BLaER1 treated with 17β-estradiol and CSF1 and Interleukin-3, amounts not matched to agents 10 nM and 100 nM (cell line): ENCODE measurements around the gene STMND1.

Source experiments
- H3K27ac ChIP-seq, 11 experiments: shearing (Covaris generic); formaldehyde crosslinking; 2 replicates each; pipeline ENCODE4 v1.8.1; 2022
- H3K27me3 ChIP-seq, 11 experiments: shearing (Covaris generic); formaldehyde crosslinking; 2 replicates each; pipeline ENCODE4 v1.8.1; 2022
- H3K36me3 ChIP-seq, 11 experiments: shearing (Covaris generic); formaldehyde crosslinking; 2 replicates each; pipeline ENCODE4 v1.8.1; 2022
- H3K4me1 ChIP-seq, 10 experiments: shearing (Covaris generic); formaldehyde crosslinking; 2 replicates each; pipeline ENCODE4 v1.8.1; 2022
- H3K4me2 ChIP-seq, 11 experiments: shearing (Covaris generic); formaldehyde crosslinking; 2 replicates each; pipeline ENCODE4 v1.8.1; 2022
- H3K4me3 ChIP-seq, 10 experiments: shearing (Covaris generic); formaldehyde crosslinking; 2 replicates each; pipeline ENCODE4 v1.8.1; 2022
- H3K9ac ChIP-seq, 11 experiments: shearing (Covaris generic); formaldehyde crosslinking; 2 replicates each; pipeline ENCODE4 v1.8.1; 2022
- H3K9me3 ChIP-seq, 11 experiments: shearing (Covaris generic); formaldehyde crosslinking; replicated peaks in 1 of 11; 2 replicates each; pipeline ENCODE4 v1.8.1; 2022
- H4K20me1 ChIP-seq, 11 experiments: shearing (Covaris generic); formaldehyde crosslinking; 2 replicates each; pipeline ENCODE4 v1.8.1; 2022
- Cebpa-rat ChIP-seq, 11 experiments: shearing (Covaris generic); IDR thresholded peaks; 2 replicates each; pipeline ENCODE4 v1.8.1; 2022

The STMND1 gene

DNA sequence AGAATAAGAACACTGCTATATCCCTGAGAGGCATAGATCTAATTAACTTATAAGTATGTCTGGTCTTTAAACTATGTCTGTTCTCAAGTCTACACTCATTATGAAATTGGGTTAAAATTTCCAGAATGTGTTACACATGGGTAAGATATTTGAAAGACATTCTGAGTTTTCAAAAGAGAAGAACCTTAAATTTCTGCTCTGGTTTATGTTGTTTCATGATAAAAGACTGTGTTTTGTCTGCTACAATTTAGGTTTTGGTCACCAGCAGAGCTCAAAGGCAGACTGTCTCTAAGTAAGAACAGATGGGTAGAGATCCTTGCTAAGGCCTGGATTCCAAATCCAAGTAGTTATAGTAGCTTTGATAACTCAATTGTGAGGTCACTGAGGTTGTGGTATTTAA, 6.0 kb downstream of the STMND1 start:
- no peaks in the 10 kb centered on the region; a peak in 1 of 22 replicates for H3K9me3 ChIP-seq
- no peaks in the 10 kb centered on the region for H3K4me1 ChIP-seq
- H3K27me3 ChIP-seq, result no peaks in the 10 kb centered on the region
- H3K4me3 ChIP-seq, result no peak overlapping the region
- H3K27ac ChIP-seq, result no peak overlapping the region
- no peak overlapping the region for H3K9ac ChIP-seq
- no peak overlapping the region for H3K4me2 ChIP-seq
- no peaks in the 10 kb centered on the region for H4K20me1 ChIP-seq
- TF ChIP-seq Cebpa-rat (IDR thresholded peaks at IDR 0.05), result no peak
- H3K36me3 ChIP-seq, result no peaks in the 10 kb centered on the region

DNA sequence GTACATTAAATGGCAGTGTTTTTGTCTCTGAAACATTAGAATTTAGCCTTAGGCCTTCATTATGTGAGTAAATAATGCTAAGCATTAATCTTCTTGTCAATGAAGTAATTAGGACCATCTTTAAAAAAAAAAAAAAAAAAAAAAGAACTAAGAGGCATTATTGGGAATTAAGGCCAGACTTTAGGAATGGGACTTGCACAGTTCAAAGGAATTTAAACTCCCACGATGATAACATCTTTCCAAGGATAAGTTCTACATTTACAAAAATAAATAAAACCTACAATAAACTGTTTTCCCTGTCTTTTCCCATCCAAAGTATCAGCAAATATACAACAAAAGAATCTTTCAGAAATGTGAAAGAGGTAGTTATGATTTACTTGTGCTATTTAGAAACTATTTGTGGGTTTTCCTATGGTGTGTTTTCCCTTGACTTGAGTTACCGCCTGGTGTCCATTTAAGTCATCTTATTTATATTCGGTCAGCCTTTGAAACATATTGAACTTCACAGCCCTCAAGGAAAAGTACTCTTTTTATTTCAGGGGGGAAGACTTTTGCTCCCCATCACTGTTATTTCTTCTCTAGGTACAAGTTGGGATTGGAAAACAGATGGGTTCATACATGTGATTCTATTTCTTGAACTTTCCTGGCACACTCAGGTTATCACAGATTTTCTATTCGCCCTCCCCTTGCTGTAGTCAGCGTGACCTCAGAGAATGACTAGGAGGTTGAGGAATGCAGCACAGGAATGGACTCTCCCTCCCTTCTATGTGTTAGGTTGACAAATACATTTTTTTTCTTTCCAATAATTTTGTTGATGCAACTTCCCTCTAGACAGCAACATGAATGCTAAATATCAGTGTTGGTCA, 13.6 kb downstream of the STMND1 start:
- no peak overlapping the region for H3K4me2 ChIP-seq
- H3K4me3 ChIP-seq, result no peak overlapping the region

DNA sequence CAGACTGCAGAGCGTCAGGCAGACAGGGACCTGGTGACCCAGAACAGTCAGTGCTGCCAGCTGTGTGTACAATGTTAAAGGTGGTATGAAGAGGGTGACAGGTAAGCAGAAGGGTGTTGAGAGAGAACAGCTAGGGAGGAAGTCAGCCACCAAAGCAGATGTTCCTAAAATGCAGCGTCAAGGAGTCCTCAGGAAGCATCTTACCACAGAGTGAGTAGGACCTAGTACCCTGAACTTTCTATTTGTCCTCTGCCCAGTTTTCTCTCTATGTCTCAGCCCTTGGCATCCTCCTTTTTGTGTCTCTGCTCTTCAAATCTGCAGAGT, 14.2 kb downstream of the STMND1 start:
- TF ChIP-seq Cebpa-rat (IDR thresholded peaks at IDR 0.05), result no peak
- Histone ChIP-seq H3K9ac (no peak overlapping the region), H4K20me1 (no peaks in the 10 kb centered on the region), H3K27me3 (no peaks in the 10 kb centered on the region), H3K4me2 (peak overlapping the region in 1 of 11 experiments; percentile 18; a peak in 1 of 22 replicates), H3K27ac (no peak overlapping the region), H3K4me1 (0 out of 20 replicates have a peak, but pooled peaks cover 0 to 5% (median 0%) of the 10 kb centered on the region in 10 experiments), H3K4me3 (no peak overlapping the region), H3K9me3 (no peaks in the 10 kb centered on the region; a peak in 2 of 22 replicates), H3K36me3 (no peaks in the 10 kb centered on the region)

More for the DNA sequence above, 13.6 kb downstream of the STMND1 start:
- H3K4me1 ChIP-seq, result 0 out of 20 replicates have a peak, but pooled peaks cover 0 to 5% (median 0%) of the 10 kb centered on the region in 10 experiments
- no peaks in the 10 kb centered on the region; a peak in 1 of 22 replicates for H3K9me3 ChIP-seq
- no peak overlapping the region for H3K27ac ChIP-seq
- H3K27me3 ChIP-seq, result no peaks in the 10 kb centered on the region
- H4K20me1 ChIP-seq, result no peaks in the 10 kb centered on the region
- H3K9ac ChIP-seq, result no peak overlapping the region
- TF ChIP-seq Cebpa-rat (IDR thresholded peaks at IDR 0.05), result no peak
- H3K36me3 ChIP-seq, result no peaks in the 10 kb centered on the region

DNA sequence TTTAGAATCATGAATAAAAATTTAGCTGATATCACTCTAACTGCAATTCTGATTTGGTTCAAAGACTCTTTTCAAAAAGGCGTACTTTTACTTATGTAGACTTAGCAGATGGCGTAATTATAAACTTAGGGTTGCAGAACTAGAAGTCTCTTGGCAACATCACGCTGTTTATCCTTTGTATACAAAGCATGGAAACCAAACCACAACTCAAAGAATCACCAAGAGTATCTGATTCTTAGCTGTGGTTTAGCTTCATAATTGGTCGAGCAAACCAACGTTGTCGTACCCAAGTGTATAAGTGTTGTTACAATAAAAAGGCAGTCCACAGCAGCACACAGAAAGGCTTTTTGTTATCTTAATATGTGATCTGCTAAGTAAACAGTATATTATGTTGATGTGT, 18.2 kb downstream of the STMND1 start:
- H3K27me3 ChIP-seq, result no peaks in the 10 kb centered on the region
- H3K9ac ChIP-seq, result no peak overlapping the region
- H3K4me1 ChIP-seq, result 0 out of 20 replicates have a peak, but pooled peaks cover 0 to 5% (median 0%) of the 10 kb centered on the region in 10 experiments
- H3K36me3 ChIP-seq, result no peaks in the 10 kb centered on the region
- H3K4me2 ChIP-seq, result no peak overlapping the region
- H3K9me3 ChIP-seq, result no peaks in the 10 kb centered on the region; a peak in 1 of 22 replicates
- H3K4me3 ChIP-seq, result no peak overlapping the region
- no peak overlapping the region for H3K27ac ChIP-seq
- H4K20me1 ChIP-seq, result no peaks in the 10 kb centered on the region
- no peak for TF ChIP-seq Cebpa-rat (IDR thresholded peaks at IDR 0.05)

DNA sequence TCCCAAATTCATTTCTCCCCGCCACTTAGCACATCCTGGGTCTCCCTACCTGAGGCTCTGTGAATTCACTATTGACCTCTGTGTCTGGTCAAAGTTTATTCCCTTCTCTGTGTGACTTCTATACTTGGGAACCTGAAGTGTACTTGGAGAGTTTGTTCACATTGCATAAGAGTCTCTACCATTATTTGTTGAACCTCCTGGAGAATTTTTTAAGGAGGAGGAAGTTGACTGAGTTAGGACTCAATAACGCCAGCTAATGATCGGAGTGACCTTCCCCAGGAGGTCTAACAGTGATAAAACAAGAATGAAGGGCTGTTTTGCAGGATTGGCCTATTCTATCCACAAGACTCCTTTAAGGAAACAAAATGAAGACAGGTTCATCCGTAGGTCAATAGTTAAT, 23.6 kb downstream of the STMND1 start:
- Histone ChIP-seq H3K27me3 (no peaks in the 10 kb centered on the region), H3K4me2 (no peak overlapping the region), H4K20me1 (no peaks in the 10 kb centered on the region), H3K4me3 (no peak overlapping the region), H3K9ac (no peak overlapping the region), H3K9me3 (no peaks in the 10 kb centered on the region; a peak in 1 of 22 replicates), H3K27ac (no peak overlapping the region), H3K4me1 (no peaks in the 10 kb centered on the region), H3K36me3 (no peaks in the 10 kb centered on the region)
- no peak for TF ChIP-seq Cebpa-rat (IDR thresholded peaks at IDR 0.05)

DNA sequence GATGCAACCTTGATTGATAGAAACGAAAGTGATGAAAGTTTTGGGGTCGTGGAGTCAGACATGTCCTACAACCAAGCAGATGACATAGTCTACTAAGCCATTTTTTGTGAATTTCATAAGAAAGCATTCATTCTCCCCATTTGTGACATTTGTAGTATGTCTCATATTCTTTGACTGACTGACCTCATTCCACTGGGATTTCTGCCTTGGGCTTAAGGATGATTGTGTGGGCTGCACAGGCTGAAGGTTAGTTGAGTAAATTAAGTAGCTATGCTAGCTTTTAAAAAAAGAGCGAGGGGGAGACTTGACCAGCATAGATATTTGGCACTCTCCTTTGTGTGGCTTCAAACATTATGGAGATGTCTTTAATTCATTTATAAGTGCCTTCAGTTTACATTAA, 28.9 kb downstream of the STMND1 start:
- TF ChIP-seq Cebpa-rat (IDR thresholded peaks at IDR 0.05), result no peak

DNA sequence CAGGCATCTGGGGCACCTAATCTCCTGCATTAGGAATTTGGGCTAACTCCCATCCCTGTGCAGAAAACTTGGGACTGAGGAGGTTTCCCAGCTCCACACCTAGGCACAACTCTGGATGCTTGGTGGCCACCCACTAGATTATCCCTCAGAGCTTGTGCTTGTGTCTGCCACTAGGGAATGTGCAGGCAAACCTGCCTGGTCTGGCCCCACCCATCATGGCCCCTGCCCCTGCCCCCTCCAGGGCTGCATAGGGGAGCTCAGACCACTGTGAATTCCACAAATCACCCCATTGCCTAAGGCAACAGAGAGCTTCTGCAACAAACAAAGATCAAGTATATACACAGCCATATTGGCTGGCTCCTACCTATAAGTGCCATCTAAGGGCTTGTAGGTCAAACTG, 31.1 kb downstream of the STMND1 start:
- Histone ChIP-seq H3K27me3 (no peaks in the 10 kb centered on the region), H4K20me1 (no peaks in the 10 kb centered on the region), H3K9me3 (peaks cover 16 to 35% (median 24%) of the 10 kb centered on the region in 11 experiments), H3K27ac (no peak overlapping the region), H3K36me3 (no peaks in the 10 kb centered on the region), H3K4me1 (no peaks in the 10 kb centered on the region), H3K9ac (no peak overlapping the region), H3K4me3 (no peak overlapping the region), H3K4me2 (no peak overlapping the region)
- no peak for TF ChIP-seq Cebpa-rat (IDR thresholded peaks at IDR 0.05)

More for the DNA sequence above, 28.9 kb downstream of the STMND1 start:
- peaks cover 9 to 19% (median 15%) of the 10 kb centered on the region in 11 experiments; a peak in 17 of 22 replicates for H3K9me3 ChIP-seq
- no peaks in the 10 kb centered on the region for H3K27me3 ChIP-seq
- H3K4me3 ChIP-seq, result no peak overlapping the region
- no peak overlapping the region for H3K9ac ChIP-seq
- no peak overlapping the region for H3K4me2 ChIP-seq
- H3K4me1 ChIP-seq, result no peaks in the 10 kb centered on the region
- H4K20me1 ChIP-seq, result no peaks in the 10 kb centered on the region
- H3K27ac ChIP-seq, result no peak overlapping the region
- H3K36me3 ChIP-seq, result no peaks in the 10 kb centered on the region

DNA sequence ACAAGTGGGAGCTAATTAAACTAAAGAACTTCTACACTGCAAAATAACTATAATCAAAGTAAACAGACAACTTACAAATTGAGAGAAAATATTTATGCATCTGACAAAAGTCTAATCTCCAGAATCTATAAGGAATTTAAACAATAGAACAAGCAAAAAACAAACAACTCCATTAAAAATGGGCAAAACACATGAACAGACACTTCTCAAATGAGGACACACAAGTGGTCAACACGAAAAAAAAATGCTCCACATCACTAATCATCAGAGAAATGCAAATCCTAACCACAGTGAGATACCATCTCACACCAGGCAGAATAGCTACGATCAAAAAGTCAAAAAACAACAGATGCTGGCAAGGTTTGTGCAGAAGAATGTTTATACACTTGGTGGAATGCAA, 36.2 kb downstream of the STMND1 start:
- TF ChIP-seq Cebpa-rat (IDR thresholded peaks at IDR 0.05), result no peak
- Histone ChIP-seq H3K4me2 (no peak overlapping the region), H3K9ac (no peak overlapping the region), H3K36me3 (no peaks in the 10 kb centered on the region), H3K4me1 (no peaks in the 10 kb centered on the region), H3K9me3 (peaks cover 24 to 50% (median 33%) of the 10 kb centered on the region in 11 experiments), H3K4me3 (no peak overlapping the region), H4K20me1 (no peaks in the 10 kb centered on the region), H3K27me3 (no peaks in the 10 kb centered on the region), H3K27ac (no peak overlapping the region)

DNA sequence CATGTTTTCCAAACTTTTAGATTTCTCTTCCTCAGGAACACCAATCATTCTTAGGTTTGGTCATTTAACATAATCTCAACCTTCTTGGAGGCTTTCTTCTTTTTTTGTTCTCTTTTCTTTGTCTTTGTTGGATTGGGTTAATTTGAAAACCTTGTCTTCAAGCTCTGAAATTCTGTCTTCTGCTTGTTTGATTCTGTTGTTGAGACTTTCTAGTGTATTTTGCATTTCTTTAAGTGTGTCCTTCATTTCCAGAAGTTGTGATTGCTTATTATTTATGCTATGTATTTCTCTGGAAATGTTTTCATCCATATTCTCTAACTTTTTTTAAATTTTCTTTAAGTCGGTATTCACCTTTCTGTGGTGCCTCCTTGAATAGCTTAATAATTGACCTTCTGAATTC, 42.2 kb downstream of the STMND1 start:
- Histone ChIP-seq H3K27ac (no peak overlapping the region), H3K36me3 (no peaks in the 10 kb centered on the region), H3K4me3 (no peak overlapping the region), H3K9ac (no peak overlapping the region), H4K20me1 (no peaks in the 10 kb centered on the region), H3K4me2 (no peak overlapping the region), H3K27me3 (no peaks in the 10 kb centered on the region), H3K4me1 (peaks cover 0 to 3% (median 0%) of the 10 kb centered on the region in 10 experiments; a peak in 1 of 20 replicates), H3K9me3 (peaks cover 23 to 53% (median 39%) of the 10 kb centered on the region in 11 experiments)
- TF ChIP-seq Cebpa-rat (IDR thresholded peaks at IDR 0.05), result no peak

DNA sequence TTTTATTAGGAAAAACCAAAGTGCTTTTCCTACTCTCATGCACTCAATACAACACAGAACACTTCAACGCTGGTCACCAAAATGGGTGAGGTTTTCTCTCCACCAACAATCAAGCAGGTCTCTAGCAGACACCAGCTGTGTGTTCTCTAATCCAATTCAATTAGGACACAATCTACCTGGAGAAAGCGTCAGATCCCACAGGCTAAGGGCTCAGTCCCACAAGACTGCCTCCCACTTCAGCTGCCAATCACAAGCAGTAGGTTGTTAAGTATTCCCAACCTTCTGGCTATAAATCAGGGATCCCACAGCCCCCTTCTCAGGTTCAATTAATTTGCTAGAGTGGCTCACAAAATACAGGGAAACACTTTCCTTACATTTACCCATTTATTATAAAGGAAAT, 47.7 kb downstream of the STMND1 start:
- H3K27ac ChIP-seq, result no peak overlapping the region
- H3K36me3 ChIP-seq, result 0 out of 22 replicates have a peak, but pooled peaks cover 0 to 6% (median 0%) of the 10 kb centered on the region in 11 experiments
- H3K4me1 ChIP-seq, result peaks cover 0 to 3% (median 0%) of the 10 kb centered on the region in 10 experiments; a peak in 1 of 20 replicates
- H3K4me2 ChIP-seq, result no peak overlapping the region
- H3K9me3 ChIP-seq, result peaks cover 33 to 63% (median 44%) of the 10 kb centered on the region in 11 experiments
- H3K4me3 ChIP-seq, result no peak overlapping the region
- no peak overlapping the region for H3K9ac ChIP-seq
- no peaks in the 10 kb centered on the region for H4K20me1 ChIP-seq
- H3K27me3 ChIP-seq, result no peaks in the 10 kb centered on the region
- TF ChIP-seq Cebpa-rat (IDR thresholded peaks at IDR 0.05), result no peak
